GM18505 (cell line): ENCODE results near the gene SGCD.

Experiments
- ATAC-seq: cut with Tn5 transposase; IDR thresholded peaks from one replicate; pipeline ENCODE4 v1.9.1; 2021; ENCODE audit not compliant: unreplicated experiment
- POLR2A ChIP-seq: IDR thresholded peaks from 4 replicates; pipeline ENCODE4 v1.6.1; 2011; ENCODE audit warnings: borderline replicate concordance; ENCODE audit not compliant: insufficient read depth, insufficient read length; ENCODE audit errors: extremely low read depth

The SGCD gene

DNA sequence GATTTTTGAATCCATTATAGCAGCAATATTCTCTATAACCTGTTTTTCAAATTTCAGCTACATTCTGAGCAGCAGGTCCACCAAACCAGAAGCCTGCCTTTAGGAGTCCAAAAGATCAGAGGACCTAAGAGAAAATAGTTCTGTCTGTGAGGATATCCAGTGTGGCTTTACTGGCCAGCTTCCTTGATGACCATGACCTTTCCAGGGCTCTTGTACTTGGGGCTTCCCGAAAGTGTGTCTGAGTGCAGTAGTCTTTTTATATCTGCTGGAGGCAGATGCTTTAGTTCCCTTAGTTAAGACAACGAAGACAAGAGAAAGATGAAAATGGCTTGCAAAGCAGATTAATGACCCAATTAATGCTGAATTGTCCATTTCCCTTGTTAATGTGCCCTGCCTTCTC is 72.4 kb downstream of the SGCD start:
- TF ChIP-seq POLR2A: no peak
- ATAC-seq: no peak

DNA sequence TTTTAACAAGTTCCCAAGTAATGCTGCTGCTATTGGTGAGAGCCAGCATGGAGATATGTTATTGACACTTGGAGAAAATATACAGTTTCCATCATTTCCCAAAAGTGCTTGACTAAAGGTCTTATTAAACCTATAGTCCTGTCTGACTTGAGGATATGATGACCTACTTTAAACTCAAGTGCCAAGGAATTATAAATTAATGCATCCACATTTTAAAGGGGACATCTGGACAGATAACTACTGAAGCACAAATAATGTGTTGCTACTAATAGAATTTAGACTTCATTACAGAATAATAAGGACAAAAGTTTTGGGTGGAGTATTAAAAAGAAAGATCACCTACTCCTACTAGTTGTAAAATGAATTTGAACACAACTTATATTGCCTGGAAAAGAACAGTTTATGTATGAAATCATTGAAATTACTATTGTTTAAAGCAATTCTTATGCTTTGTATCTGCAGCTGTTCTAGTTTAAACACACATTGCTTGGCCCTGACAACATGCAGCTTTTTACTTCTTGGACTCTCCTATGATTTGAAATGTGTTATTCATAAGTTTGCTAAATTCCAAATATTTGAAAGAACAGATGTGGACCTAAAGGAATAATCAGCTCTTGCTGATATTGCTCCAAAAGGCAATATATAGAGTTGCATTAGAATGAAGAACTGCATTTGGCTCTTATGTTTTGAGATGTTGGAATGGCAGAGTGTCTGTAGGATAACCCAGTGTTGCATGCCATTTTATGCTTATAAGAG is 73.4 kb downstream of the SGCD start:
- TF ChIP-seq POLR2A: no peak
- no peak for ATAC-seq

- ATAC-seq: no peak
- no peak for TF ChIP-seq POLR2A
Measured at GRCh38 chr5:156401804-156402203, 74.8 kb downstream of the SGCD start.

DNA sequence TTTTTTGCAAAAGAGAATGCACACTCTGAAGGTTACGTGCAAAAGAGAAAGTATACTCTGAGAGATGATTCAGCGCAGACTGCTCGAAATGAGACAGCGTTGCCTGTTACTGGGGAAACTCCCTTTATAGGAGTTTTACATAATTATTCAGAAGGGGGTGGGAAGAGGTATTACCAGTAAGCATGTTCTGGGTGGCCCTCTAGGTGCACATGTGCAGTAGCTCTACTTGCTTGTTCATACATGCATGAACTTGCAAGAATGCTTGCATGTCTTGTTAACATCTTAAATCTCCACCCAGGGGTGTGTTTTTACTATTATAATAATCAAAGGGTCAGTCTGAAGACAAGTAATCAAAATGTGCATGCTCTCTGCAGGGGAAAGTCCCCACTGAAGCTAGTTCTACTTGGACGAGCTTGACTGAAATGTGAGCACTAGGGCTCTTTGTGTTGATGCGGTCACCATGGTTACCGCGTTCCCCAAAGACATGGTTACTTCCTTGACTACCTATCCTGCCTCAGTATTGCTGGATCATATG is 75.5 kb downstream of the SGCD start:
- TF ChIP-seq POLR2A: no peak
- peak; percentile 98 for ATAC-seq

GRCh38 chr5:156405988-156406387 is 79.0 kb downstream of the SGCD start:
- TF ChIP-seq POLR2A: no peak
- no peak for ATAC-seq

- no peak for ATAC-seq
- TF ChIP-seq POLR2A: no peak
Measured at GRCh38 chr5:156407251-156407650, 80.3 kb downstream of the SGCD start.

GRCh38 chr5:156409834-156410233 is 82.9 kb downstream of the SGCD start:
- TF ChIP-seq POLR2A: no peak
- no peak for ATAC-seq

GRCh38 chr5:156411185-156411613 is 84.2 kb downstream of the SGCD start:
- TF ChIP-seq POLR2A: no peak
- ATAC-seq: no peak

GRCh38 chr5:156411957-156412356 is 85.0 kb downstream of the SGCD start:
- no peak for TF ChIP-seq POLR2A
- ATAC-seq: no peak

GRCh38 chr5:156414391-156414790 is 87.4 kb downstream of the SGCD start:
- no peak for ATAC-seq

GRCh38 chr5:156419661-156420060 is 92.7 kb downstream of the SGCD start:
- no peak for TF ChIP-seq POLR2A
- no peak for ATAC-seq

More at GRCh38 chr5:156414391-156414790, 87.4 kb downstream of the SGCD start:
- TF ChIP-seq POLR2A: no peak

GRCh38 chr5:156420665-156421064 is 93.7 kb downstream of the SGCD start:
- no peak for TF ChIP-seq POLR2A
- no peak for ATAC-seq

DNA sequence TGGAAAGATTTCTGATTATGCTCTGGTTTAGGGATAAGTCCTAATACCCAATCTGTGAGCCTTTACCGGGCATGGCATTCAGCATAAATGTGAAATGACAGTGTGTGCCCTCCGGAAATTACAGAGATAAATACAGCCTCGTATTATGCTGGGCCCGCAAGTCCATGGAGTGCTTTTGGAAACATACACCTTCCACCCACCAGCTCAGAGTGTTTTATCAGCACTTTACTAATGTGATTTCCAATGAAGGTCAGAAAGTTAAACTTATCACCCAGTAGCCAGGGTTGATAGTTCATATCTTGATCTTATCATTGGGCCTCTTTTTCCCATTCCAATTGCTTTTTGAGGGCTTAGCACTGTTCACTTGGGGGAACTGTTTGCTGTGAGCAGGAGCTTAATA is 94.8 kb downstream of the SGCD start:
- ATAC-seq: no peak
- no peak for TF ChIP-seq POLR2A

DNA sequence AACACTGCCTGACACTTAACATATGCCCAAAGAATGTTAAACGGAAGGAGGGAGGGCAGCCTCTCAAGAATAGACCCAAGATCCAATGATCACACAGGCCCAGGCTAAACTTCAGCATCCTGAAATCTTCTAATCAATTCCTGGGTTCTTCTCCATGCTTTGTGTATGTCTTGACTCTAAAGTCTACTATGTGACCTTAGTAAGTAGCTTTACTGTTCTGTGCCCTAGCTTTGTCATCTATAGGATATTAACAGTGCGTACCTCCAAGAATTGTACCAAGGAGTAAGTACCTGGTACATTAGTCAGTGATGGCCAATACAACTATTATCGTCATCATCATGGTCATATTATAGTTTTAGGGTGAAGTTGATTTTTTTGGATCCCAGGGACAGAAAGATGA is 96.6 kb downstream of the SGCD start:
- no peak for ATAC-seq
- no peak for TF ChIP-seq POLR2A

DNA sequence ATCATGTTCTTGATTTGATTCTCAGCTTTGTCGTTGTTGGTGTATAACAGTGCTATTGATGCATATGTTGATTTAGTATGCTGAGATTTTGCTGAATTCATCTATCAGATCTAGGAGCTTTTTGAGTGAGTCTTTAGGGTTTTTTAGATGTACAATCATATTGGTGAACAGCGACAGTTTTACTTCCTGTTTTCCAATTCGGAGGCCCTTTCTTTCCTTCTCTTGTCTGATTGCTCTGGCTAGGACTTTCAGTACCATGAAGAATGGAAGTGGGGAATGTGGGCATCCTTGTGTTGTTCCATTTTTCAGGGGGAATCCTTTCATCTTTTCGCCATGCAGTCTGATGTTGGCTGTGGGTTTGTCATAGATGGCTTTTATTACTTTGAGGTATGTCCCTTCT is 100.4 kb downstream of the SGCD start:
- no peak for ATAC-seq
- no peak for TF ChIP-seq POLR2A

- no peak for TF ChIP-seq POLR2A
- ATAC-seq: no peak
Measured at GRCh38 chr5:156431956-156432829, 105.2 kb downstream of the SGCD start.
